ENCODE results near the gene SCARB1.
A peak's percentile ranks its signal among the peaks of the same experiment; 100 is the strongest.

Gene SCARB1

DNA sequence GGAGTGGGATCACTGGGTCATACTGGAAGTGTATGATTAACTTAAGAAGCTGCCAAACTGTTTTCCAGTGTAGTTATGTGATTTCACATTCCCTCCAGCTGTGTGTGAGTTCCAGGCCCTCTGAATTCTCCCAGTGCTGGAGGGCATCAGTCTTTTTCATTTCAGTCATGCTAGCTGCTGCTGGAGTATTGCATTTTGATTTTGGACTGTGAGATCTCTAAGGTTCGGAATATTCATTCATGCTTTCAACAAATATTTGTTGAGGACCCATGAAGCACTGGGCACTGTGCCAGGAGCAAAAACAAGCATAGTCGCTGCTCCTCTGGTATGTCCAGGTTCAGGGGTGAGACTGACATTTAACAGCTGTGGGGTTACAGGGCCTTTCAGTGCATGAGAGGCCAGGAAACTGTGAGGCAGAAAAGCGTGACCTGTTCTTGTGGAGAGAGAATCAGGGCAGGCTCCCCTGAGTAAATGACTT, 133.2 kb downstream of the SCARB1 start:
- no peak for DNase-seq (ENCODE audit: low read depth)

GRCh38 chr12:124727922-124728321, 135.7 kb downstream of the SCARB1 start:
- no peak for DNase-seq (ENCODE audit: low read depth)

- DNase-seq (ENCODE audit: low read depth) = peak; percentile 84
These were observed 136.3 kb downstream of the SCARB1 start for GRCh38 chr12:124727264-124727800.

Measured in ELR (cell line).